H9 (cell line): ENCODE results near the gene IL17RE. TPM values are rescaled to one million over a fixed set of nuclear protein-coding genes. Genes with fewer than 3 reads are reported as not detected.

Source experiments
- DNase-seq: peaks from one replicate; pipeline ENCODE4 v3.0.0-alpha.2; 2017
- H2AFZ ChIP-seq: one replicate; pipeline ENCODE4 v1.6.1; 2013; ENCODE audit warnings: mild to moderate bottlenecking, low read length, control low read depth, moderate library complexity
- H2AK5ac ChIP-seq: 2 replicates; pipeline ENCODE4 v1.6.1; 2013; ENCODE audit warnings: low read length, control low read depth, mixed read lengths; ENCODE audit not compliant: insufficient read length
- H2BK120ac ChIP-seq: one replicate; pipeline ENCODE4 v1.6.1; 2013; ENCODE audit warnings: low read depth, mild to moderate bottlenecking, low read length, control low read depth, inconsistent platforms; ENCODE audit not compliant: poor library complexity, severe bottlenecking
- H2BK12ac ChIP-seq: 2 replicates; pipeline ENCODE4 v1.6.1; 2013; ENCODE audit warnings: low read length, control low read depth, mixed read lengths, low read depth; ENCODE audit not compliant: insufficient read length
- H2BK15ac ChIP-seq: 2 replicates; pipeline ENCODE4 v1.6.1; 2013; ENCODE audit warnings: low read depth, low read length, control low read depth
- H2BK20ac ChIP-seq: one replicate; pipeline ENCODE4 v1.6.1; 2013; ENCODE audit warnings: low read depth, mild to moderate bottlenecking, low read length, control low read depth, inconsistent platforms; ENCODE audit not compliant: poor library complexity, severe bottlenecking
- H2BK5ac ChIP-seq: 2 replicates; pipeline ENCODE4 v1.6.1; 2013; ENCODE audit warnings: low read length, control low read depth, mixed read lengths; ENCODE audit not compliant: insufficient read length
- H3K14ac ChIP-seq: 2 replicates; pipeline ENCODE4 v1.6.1; 2013; ENCODE audit warnings: low read length, control low read depth; ENCODE audit not compliant: insufficient read depth
- H3K18ac ChIP-seq: 2 replicates; pipeline ENCODE4 v1.6.1; 2013; ENCODE audit warnings: low read depth, mild to moderate bottlenecking, mixed read lengths, low read length, control low read depth; ENCODE audit not compliant: insufficient read length
- H3K23ac ChIP-seq: 2 replicates; pipeline ENCODE4 v1.6.1; 2013; ENCODE audit warnings: low read length, control low read depth, mixed read lengths, low read depth; ENCODE audit not compliant: insufficient read length
- H3K23me2 ChIP-seq: 2 replicates; pipeline ENCODE4 v1.6.1; 2013; ENCODE audit warnings: low read depth, mild to moderate bottlenecking, mixed read lengths, low read length, control low read depth; ENCODE audit not compliant: insufficient read length, poor library complexity, severe bottlenecking
- H3K27ac ChIP-seq: 2 replicates; pipeline ENCODE4 v1.5.1; 2013; ENCODE audit warnings: low read length, control low read depth, mixed read lengths, low read depth; ENCODE audit not compliant: insufficient read length
- H3K27me3 ChIP-seq: 2 replicates; pipeline ENCODE4 v1.6.1; 2013; ENCODE audit warnings: low read length, control low read depth, inconsistent platforms; ENCODE audit not compliant: insufficient read depth
- H3K4ac ChIP-seq: 2 replicates; pipeline ENCODE4 v1.6.1; 2013; ENCODE audit warnings: low read depth, mild to moderate bottlenecking, control low read depth, inconsistent platforms, low read length, moderate library complexity
- H3K4me1 ChIP-seq: 2 replicates; pipeline ENCODE4 v1.6.1; 2013; ENCODE audit warnings: low read length, control low read depth, inconsistent platforms; ENCODE audit not compliant: insufficient read depth
- H3K4me2 ChIP-seq: 2 replicates; pipeline ENCODE4 v1.6.1; 2013; ENCODE audit warnings: low read length, control low read depth, mixed read lengths; ENCODE audit not compliant: insufficient read length, insufficient read depth
- H3K56ac ChIP-seq: 2 replicates; pipeline ENCODE4 v1.6.1; 2013; ENCODE audit warnings: low read depth, mild to moderate bottlenecking, mixed read lengths, low read length, control low read depth; ENCODE audit not compliant: insufficient read length
- H3K79me1 ChIP-seq: 2 replicates; pipeline ENCODE4 v1.6.1; 2013; ENCODE audit warnings: low read depth, mild to moderate bottlenecking, moderate library complexity, low read length, control low read depth, inconsistent platforms; ENCODE audit not compliant: insufficient read depth, poor library complexity, severe bottlenecking
- H3K79me2 ChIP-seq: 2 replicates; pipeline ENCODE4 v1.6.1; 2013; ENCODE audit warnings: low read length, control low read depth, inconsistent platforms; ENCODE audit not compliant: insufficient read depth
- H3K9ac ChIP-seq: 2 replicates; pipeline ENCODE4 v1.6.1; 2013; ENCODE audit warnings: low read length, control low read depth, mixed read lengths; ENCODE audit not compliant: insufficient read length; ENCODE audit errors: extremely low read depth
- H3K9me3 ChIP-seq: one replicate; pipeline ENCODE4 v1.6.1; 2013; ENCODE audit warnings: low read depth, low read length, inconsistent platforms; ENCODE audit not compliant: control insufficient read depth
- H3T11ph ChIP-seq: one replicate; pipeline ENCODE4 v1.6.1; 2013; ENCODE audit warnings: mild to moderate bottlenecking, low read length, control low read depth, inconsistent platforms
- H4K20me1 ChIP-seq: one replicate; pipeline ENCODE4 v1.6.1; 2013; ENCODE audit not compliant: control insufficient read depth, insufficient read length, insufficient read depth
- H4K5ac ChIP-seq: 2 replicates; pipeline ENCODE4 v1.6.1; 2013; ENCODE audit warnings: low read depth, mild to moderate bottlenecking, mixed read lengths, low read length, control low read depth; ENCODE audit not compliant: insufficient read length
- H4K8ac ChIP-seq: replicated peaks from 2 replicates; pipeline ENCODE4 v1.6.1; 2013; ENCODE audit warnings: low read length, control low read depth, mixed read lengths, low read depth; ENCODE audit not compliant: insufficient read length
- H4K91ac ChIP-seq: 2 replicates; pipeline ENCODE4 v1.6.1; 2013; ENCODE audit warnings: low read depth, mild to moderate bottlenecking, moderate library complexity, mixed read lengths, low read length, control low read depth; ENCODE audit not compliant: insufficient read length
- H3K27ac Mint-ChIP-seq, 3 experiments: 2 replicates in 2 of 3; 3 replicates in 1 of 3; pipeline ENCODE4 v1.8.0; 2020 to 2021; ENCODE audit warnings: mixed read lengths in 3 of 3, mild to moderate bottlenecking in 1 of 3, moderate library complexity in 1 of 3
- H3K27me3 Mint-ChIP-seq: 2 replicates; pipeline ENCODE4 v1.8.0; 2021; ENCODE audit warnings: low read depth, mild to moderate bottlenecking, moderate library complexity, mixed read lengths
- H3K36me3 Mint-ChIP-seq, 3 experiments: 2 replicates in 2 of 3; 3 replicates in 1 of 3; pipeline ENCODE4 v1.8.0; 2020 to 2021; ENCODE audit warnings: low read depth in 3 of 3, mixed read lengths in 3 of 3; ENCODE audit not compliant: insufficient read depth in 1 of 3
- H3K4me1 Mint-ChIP-seq, 2 experiments: 2 replicates each; pipeline ENCODE4 v1.8.0; 2020; ENCODE audit warnings: mixed read lengths in 2 of 2
- H3K4me3 Mint-ChIP-seq, 2 experiments: 2 replicates in 1 of 2; 3 replicates in 1 of 2; pipeline ENCODE4 v1.8.0; 2020 to 2021; ENCODE audit warnings: mild to moderate bottlenecking in 2 of 2, mixed read lengths in 2 of 2, moderate library complexity in 1 of 2
- H3K9me3 Mint-ChIP-seq, 2 experiments: 2 replicates in 1 of 2; 3 replicates in 1 of 2; pipeline ENCODE4 v1.8.0; 2020; ENCODE audit warnings: mild to moderate bottlenecking in 2 of 2, mixed read lengths in 2 of 2, moderate library complexity in 1 of 2
- CTCF ChIP-seq: fragments of 200-600 bp; sonication (generic); conservative IDR thresholded peaks from 3 replicates; pipeline ENCODE4 v1.8.0; 2021; ENCODE audit warnings: antibody characterized with exemption, mild to moderate bottlenecking
- WGBS: extraction: QIAGEN DNeasy Blood & Tissue Kit; methylation state at CpG from one replicate; pipeline ENCODE4 v1.1.7; 2013; ENCODE audit warnings: missing lambda C conversion rate, low lambda C conversion rate, mixed read lengths; ENCODE audit not compliant: insufficient read length; ENCODE audit errors: extremely low coverage; 5-methylcytosine and 5-hydroxymethylcytosine counted together
- total RNA-seq: library from RNA; stranded (reverse); gene quantifications from 2 replicates; pipeline ENCODE4 v1.2.1, GENCODE V29; 2021

Gene IL17RE
- total RNA-seq, 1 experiment from 2014 or later, result 2.1 TPM

- Histone ChIP-seq H2BK20ac (no peak overlapping the region), H3K18ac (no peak overlapping the region), H3K27me3 (no peaks in the 10 kb centered on the region), H4K20me1 (no peaks in the 10 kb centered on the region), H2AK5ac (no peak overlapping the region), H2AFZ (no peak overlapping the region), H3K4ac (no peak overlapping the region), H2BK5ac (no peak overlapping the region), H3T11ph (no peak overlapping the region), H3K9me3 (no peaks in the 10 kb centered on the region), H3K79me1 (no peaks in the 10 kb centered on the region), H4K91ac (no peak overlapping the region), H3K9ac (no peak overlapping the region), H3K79me2 (no peaks in the 10 kb centered on the region), H3K14ac (no peak overlapping the region), H3K27ac (no peak overlapping the region), H3K23ac (no peak overlapping the region), H2BK15ac (no peak overlapping the region), H2BK12ac (no peak overlapping the region), H3K4me2 (no peak overlapping the region), H3K4me1 (no peaks in the 10 kb centered on the region), H3K23me2 (no peaks in the 10 kb centered on the region), H2BK120ac (no peak overlapping the region), H4K5ac (no peak overlapping the region), H3K56ac (no peak overlapping the region), H4K8ac (no peak overlapping the region)
- Mint-ChIP-seq H3K27me3 (peaks cover 9% of the 10 kb centered on the region), H3K27ac (no peak overlapping the region), H3K4me1 (peaks cover 0 to 3% of the 10 kb centered on the region in 2 experiments; a peak in 1 of 4 replicates), H3K4me3 (no peak overlapping the region), H3K36me3 (peaks cover 0 to 5% (median 0%) of the 10 kb centered on the region in 3 experiments; a peak in 1 of 7 replicates), H3K9me3 (no peaks in the 10 kb centered on the region; a peak in 2 of 5 replicates)
- DNase-seq, result no peak
- TF ChIP-seq CTCF, result no peak
- no CpG with 5 or more reads among the region's 7 CpGs for WGBS
These were observed 6.8 kb downstream of the IL17RE start for GRCh38 chr3:9909221-9910013.
